Measurements from ENCODE around the gene DUSP19.
"Not testable (repeated sequence)": the region's sequence is repeated elsewhere in the genome, so short reads cannot be mapped to it uniquely, and the experiment has no call there.

DUSP19 gene, protein sequence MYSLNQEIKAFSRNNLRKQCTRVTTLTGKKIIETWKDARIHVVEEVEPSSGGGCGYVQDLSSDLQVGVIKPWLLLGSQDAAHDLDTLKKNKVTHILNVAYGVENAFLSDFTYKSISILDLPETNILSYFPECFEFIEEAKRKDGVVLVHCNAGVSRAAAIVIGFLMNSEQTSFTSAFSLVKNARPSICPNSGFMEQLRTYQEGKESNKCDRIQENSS

DNA sequence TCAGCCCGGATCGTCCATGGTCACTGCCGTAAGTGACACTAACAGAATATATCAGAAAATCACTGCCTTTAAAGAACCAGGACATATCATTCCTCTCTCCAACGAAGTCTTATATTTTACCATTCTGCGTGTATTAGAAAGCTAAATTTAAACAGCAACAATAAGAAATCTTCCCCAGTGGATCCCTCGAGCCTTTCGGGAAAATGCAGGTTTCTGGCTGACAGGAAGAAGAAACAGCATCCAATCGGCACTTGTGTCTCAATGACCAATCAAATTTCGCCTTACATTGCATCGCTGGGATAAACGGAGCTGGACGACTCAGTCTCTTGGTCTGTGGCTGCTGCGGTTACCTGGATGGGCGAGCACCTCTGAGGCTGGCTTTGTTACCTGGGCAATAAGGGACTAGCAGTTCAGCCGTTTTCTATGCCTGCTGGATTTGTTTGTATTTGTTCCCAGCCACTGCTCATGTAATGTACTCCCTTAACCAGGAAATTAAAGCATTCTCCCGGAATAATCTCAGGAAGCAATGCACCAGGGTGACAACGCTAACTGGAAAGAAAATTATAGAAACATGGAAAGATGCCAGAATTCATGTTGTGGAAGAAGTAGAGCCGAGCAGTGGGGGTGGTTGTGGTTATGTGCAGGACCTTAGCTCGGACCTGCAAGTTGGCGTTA lies at the start of gene DUSP19:
Gene DUSP19 (plus strand): TSS at position 284 of the 675 bp plus-strand sequence. CDS start 187 bp downstream, at position 471.
- peak within 1 kb of the TSS; percentile 90 to 96 for H3K4me3 Mint-ChIP-seq
- no peaks in the 10 kb centered on the region for H3K4me1 Mint-ChIP-seq
- peak; percentile 79 to 84 for DNase-seq
- ATAC-seq = peak; percentile 91
- peak within 1 kb of the TSS; percentile 72 to 83 for H3K27ac Mint-ChIP-seq
- H3K27me3 Mint-ChIP-seq = no peaks in the 10 kb centered on the region
- H3K9me3 Mint-ChIP-seq = no peaks in the 10 kb centered on the region

DNA sequence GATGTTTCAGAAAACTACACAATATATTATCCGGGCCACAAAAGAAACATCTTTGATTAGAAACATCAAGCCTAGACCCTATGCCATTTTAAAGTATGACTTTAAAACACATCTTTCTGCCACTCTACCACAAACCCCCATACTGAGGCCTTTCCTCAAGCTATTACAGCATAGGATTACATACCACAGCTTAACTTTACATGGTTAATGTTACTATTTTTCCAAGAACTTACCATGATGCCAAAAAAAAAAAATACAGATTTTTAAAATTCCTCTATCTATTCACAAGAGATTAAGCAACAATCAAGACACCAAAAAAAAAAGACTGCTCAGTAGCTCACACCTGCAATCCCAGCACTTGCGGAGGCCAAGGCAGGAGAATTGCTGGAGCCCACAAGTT lies 49.3 kb upstream of the DUSP19 start:
- ATAC-seq = no peak
- H3K27me3 Mint-ChIP-seq = peaks cover 65% of the 10 kb centered on the region
- no peak overlapping the region for H3K27ac Mint-ChIP-seq
- DNase-seq = no peak
- H3K4me1 Mint-ChIP-seq = no peaks in the 10 kb centered on the region
- no peak overlapping the region for H3K4me3 Mint-ChIP-seq
- no peaks in the 10 kb centered on the region for H3K9me3 Mint-ChIP-seq

DNA sequence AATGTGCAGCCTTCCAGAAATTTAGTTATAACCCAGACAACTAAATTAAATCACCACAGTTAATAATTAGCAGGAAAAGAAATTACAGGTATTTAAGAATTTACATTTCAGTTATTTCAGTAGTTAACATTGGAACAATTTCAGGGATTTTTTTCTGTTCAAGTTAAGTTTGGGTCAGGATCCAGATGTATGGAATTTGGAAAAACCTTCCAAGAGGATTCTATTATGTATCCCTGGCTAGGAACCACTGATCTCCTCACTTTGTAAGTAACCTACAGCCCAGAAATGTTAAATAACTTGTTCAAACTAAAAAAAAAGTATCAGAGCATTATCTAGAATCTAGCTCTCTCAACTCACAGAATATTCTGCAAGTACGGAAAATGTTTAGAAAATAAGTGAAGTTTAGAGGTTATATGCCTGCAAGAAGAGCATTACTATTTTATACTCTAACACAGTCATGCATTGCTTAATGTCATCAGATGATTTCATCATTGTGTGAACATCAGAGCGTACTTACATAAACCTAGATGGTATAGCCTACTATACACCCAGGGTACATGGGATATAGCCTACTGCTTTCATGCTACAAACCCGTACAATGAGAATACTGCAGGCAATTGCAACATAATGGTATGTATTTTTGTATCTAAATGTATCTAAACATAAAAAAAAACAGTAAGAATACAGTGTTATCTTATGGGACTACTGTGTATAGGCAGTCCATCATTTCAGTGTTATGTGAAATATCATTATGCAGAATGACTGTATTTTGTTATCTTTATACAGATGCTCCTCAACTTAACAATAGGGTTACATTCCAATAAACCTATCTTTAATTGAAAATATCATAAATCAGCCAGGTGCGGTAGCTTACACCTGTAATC lies 46.4 kb upstream of the DUSP19 start:
- DNase-seq = no peak
- H3K27me3 Mint-ChIP-seq = peaks cover 75% of the 10 kb centered on the region

DNA sequence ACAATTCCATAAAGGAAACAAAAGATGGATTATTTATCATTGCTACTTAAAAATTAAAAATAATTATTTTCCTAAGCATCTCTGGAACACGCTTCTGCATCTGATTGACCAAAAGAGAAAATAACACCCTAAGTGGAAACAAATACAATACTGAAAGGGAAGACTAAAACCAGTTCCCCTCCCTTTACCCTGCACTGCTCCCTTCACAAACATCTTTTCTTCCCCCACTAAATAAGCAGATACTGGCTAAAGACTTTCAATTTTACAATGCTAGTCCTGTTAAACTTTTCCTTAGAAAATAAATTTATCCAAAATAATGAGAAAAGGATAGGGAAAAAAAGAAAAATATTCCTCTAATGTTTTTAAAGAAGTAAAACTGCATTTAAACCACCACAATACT lies 44.6 kb upstream of the DUSP19 start:
- DNase-seq = no peak
- no peaks in the 10 kb centered on the region for H3K9me3 Mint-ChIP-seq
- H3K27me3 Mint-ChIP-seq = peaks cover 84% of the 10 kb centered on the region
- H3K27ac Mint-ChIP-seq = no peak overlapping the region
- H3K4me3 Mint-ChIP-seq = no peak overlapping the region
- ATAC-seq = no peak
- H3K4me1 Mint-ChIP-seq = peaks cover 21% of the 10 kb centered on the region

More for the DNA sequence above, 46.4 kb upstream of the DUSP19 start:
- no peaks in the 10 kb centered on the region for H3K9me3 Mint-ChIP-seq
- peaks cover 13% of the 10 kb centered on the region for H3K4me1 Mint-ChIP-seq
- no peak overlapping the region for H3K27ac Mint-ChIP-seq
- no peak overlapping the region for H3K4me3 Mint-ChIP-seq
- ATAC-seq = no peak

DNA sequence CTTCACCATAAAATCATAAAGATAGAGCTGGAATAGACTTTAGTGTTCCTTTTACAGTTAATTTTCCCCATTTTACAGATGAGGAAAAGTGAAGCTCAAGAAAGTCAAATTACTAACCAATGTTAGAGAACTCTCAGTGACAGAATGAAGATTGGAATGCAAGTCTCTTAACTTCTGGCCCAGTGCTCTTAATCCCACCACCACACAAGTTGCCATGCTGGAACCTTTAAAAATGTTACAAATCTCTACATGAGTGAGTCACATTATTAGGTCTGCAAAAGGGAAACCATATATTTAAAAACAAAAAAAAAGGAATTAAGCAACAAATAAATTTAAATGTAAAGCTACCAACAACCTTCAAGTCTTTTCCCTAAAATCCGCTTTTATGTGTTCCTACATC lies 43.7 kb upstream of the DUSP19 start:
- no peak for DNase-seq
- no peak overlapping the region for H3K27ac Mint-ChIP-seq
- H3K4me1 Mint-ChIP-seq = peaks cover 23% of the 10 kb centered on the region
- H3K4me3 Mint-ChIP-seq = no peak overlapping the region
- no peaks in the 10 kb centered on the region for H3K9me3 Mint-ChIP-seq
- H3K27me3 Mint-ChIP-seq = peaks cover 84% of the 10 kb centered on the region
- ATAC-seq = no peak

DNA sequence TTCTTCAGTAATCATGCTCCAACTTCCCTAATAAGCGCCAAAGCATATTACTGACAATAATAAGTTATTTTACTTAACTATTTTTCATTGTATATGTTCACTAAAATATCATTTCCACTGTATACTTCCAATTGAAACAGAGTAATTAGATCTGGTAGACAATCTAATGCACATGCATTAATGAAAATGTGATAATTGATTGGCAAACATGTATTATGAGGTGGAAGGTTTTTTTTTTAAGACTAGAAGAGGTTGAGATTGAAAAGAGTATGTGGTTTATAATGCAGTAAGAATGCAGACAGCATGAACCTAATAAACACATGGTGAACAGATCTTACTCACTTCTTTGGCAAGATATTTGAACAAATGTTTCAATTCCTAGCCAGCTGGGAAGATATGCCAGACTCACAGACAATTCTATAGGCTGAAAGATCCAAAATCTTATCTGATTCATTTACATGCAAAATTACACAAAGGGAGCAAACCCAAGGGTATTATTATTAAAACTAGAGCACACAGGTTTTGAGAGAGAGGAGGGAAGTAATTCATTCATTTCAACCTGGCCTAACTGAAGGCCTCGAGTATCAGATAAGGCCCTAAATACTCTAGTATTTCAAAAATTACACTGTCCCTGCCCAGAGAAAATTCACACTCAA lies 43.1 kb upstream of the DUSP19 start:
- no peak overlapping the region for H3K27ac Mint-ChIP-seq
- DNase-seq (no peak), ATAC-seq (no peak)
- no peak overlapping the region for H3K4me3 Mint-ChIP-seq
- peaks cover 84% of the 10 kb centered on the region for H3K27me3 Mint-ChIP-seq
- no peaks in the 10 kb centered on the region for H3K9me3 Mint-ChIP-seq
- H3K4me1 Mint-ChIP-seq = peaks cover 23% of the 10 kb centered on the region

DNA sequence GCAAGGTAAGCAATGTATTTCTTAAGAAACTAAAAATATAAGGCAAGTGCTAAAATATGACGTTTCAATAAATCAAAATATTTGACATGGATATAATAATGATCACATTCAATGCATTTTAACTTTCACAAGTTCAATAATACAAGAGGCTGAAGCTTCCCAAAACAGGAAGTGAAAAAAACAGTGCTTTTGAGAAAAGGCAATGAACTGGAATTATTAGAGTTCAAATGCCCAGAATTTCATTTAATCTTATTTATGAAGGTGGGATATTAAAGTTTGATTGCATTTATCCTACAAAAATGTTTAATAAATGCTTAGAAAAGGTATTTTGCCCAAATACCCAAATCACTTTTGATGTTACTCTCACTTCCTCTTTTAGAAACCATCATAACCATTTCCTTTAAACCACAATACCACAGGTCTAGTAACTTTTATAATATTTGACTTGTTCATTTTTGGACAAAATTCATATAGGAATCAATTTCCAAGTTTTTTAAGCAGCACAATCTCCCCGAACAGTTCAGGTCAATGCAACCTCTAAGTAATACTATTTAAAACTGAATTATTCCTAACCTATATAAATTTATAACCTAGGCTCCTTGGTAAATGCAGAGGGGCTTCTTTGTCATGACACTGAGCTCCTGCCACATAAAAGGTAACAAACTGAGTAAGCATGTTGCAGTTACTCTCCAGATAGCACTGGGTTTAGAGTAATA lies 42.4 kb upstream of the DUSP19 start:
- peaks cover 23% of the 10 kb centered on the region for H3K4me1 Mint-ChIP-seq
- H3K27me3 Mint-ChIP-seq = peaks cover 84% of the 10 kb centered on the region
- H3K4me3 Mint-ChIP-seq = no peak overlapping the region
- no peak overlapping the region for H3K27ac Mint-ChIP-seq
- no peak for DNase-seq
- ATAC-seq = no peak
- H3K9me3 Mint-ChIP-seq = no peaks in the 10 kb centered on the region

DNA sequence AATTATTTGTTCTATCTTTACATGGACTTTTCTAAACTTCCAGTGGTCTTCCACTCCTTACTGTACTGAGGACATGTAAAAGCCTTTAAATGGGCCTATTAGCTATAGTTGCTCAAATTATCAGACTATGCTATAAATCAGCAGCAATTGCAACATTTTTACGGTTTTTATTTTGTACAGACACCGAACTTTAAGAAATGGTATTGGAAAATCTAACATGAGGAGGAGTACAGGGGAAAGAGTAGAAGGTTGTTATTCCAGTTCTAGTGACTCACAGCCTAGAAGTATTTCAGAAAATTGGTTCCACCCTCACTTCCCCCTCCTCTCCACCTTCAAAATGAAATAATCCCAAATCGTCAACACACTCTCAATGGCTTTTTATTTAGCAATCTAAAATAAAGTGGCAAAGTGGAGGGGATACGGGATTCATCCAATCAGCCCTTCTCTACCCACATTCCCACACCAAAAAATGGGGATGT lies 41.4 kb upstream of the DUSP19 start:
- H3K27me3 Mint-ChIP-seq = peaks cover 79% of the 10 kb centered on the region
- H3K4me3 Mint-ChIP-seq = peak overlapping the region in 1 of 2 donors; percentile 48
- ATAC-seq (no peak), DNase-seq (no peak)
- H3K9me3 Mint-ChIP-seq = no peaks in the 10 kb centered on the region
- peaks cover 23% of the 10 kb centered on the region for H3K4me1 Mint-ChIP-seq
- H3K27ac Mint-ChIP-seq = no peak overlapping the region

DNA sequence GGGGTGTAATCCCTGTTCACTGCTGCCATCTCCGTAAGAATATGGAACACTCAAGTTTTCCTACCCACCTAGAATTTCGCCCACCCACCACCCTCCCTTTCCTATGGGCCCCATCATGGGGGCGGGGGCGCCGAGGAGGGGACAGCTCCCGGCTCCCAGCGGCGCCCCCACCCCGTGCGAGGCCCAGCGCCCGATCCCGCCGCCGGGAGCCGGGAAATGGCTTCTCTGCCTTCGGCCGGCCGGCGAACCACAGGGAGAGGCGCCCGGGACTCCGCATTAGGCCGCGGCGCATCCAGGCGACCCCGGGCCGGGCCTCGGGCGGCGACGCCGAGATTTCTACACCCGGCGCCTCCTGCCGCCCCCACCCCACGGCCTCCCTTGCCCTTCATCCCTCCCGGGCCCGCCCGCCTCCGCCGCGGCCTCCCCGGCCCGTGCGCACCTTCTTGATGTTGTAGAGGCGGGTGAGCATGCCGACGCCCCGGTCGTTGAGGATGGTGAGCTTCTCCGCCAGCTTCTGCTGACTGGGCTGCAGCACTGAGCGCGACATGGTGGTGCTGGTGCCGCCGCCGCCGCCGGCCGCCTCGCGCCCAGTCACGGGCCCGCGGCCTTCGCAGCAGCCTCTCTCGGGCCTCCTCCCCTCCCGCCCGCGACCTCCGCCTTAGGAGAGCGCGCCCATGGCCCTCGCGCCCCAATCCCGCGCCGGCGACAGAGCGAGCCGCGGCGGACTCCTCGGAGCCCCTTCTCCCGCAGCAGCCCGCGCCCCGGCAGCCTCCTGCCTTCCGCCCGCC lies 40.8 kb upstream of the DUSP19 start:
- Mint-ChIP-seq H3K27me3 (peaks cover 72% of the 10 kb centered on the region), H3K27ac (no peak overlapping the region), H3K9me3 (no peaks in the 10 kb centered on the region), H3K4me3 (peak overlapping the region; percentile 85 to 88), H3K4me1 (peaks cover 23% of the 10 kb centered on the region)
- DNase-seq = no peak
- ATAC-seq = peak; percentile 70

DNA sequence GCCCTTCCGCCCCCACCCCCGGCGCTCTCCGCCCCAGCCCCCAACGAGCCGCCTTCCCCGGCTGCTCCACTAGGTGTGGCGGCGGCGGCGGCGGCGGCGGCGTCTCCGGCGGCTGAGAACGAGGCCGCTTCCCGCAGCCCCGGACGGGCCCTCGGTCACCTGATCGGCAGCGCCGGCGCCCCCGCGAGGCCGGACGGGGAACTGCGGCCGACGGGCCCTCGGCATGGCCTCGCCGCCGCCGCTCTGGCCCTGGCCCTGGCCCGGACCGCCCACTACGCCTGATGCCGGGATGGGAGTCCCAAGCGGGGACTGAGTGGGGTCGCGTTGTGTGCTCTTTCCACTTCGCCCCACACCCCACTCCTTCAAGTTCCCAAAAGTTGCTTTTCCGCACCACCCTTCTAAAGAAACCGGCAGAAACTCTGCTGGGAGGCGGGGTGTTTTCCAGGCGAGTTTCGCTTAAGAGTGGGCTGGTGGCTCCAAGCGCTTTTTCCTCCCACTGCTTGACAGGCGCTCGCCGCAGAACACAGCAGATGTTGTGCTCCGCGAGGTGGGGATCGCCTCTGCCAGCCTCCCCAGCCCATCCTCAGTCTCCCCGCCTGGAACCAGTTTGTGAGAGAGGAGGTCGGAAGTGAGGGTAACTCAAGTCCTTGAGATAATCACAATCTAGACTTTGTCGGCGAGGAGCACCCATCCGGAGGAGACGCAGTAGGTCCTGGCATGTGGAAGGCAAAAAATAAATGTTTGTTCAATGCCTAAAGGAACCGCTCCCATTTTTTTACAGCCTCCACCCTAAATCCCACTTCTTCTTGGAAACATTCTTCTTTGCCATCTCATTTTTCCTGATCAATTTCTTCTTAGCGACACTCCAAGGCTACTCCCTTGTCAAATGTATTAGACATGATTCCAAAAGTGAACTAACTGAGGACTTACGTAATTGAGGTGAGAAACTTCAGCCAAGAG lies 39.9 kb upstream of the DUSP19 start, which contains the start of gene NCKAP1:
Gene NCKAP1 (minus strand): TSS at position 117 of the 960 bp plus-strand sequence. CDS start 358 bp downstream, outside the sequence.
- Mint-ChIP-seq H3K4me3 (peak within 1 kb of the TSS; percentile 85 to 88), H3K9me3 (no peaks in the 10 kb centered on the region), H3K4me1 (peaks cover 23% of the 10 kb centered on the region), H3K27me3 (peaks cover 64% of the 10 kb centered on the region), H3K27ac (peak within 1 kb of the TSS in 1 of 2 donors; percentile 80)
- DNase-seq = peak; percentile 83 to 87
- peak; percentile 89 for ATAC-seq

DNA sequence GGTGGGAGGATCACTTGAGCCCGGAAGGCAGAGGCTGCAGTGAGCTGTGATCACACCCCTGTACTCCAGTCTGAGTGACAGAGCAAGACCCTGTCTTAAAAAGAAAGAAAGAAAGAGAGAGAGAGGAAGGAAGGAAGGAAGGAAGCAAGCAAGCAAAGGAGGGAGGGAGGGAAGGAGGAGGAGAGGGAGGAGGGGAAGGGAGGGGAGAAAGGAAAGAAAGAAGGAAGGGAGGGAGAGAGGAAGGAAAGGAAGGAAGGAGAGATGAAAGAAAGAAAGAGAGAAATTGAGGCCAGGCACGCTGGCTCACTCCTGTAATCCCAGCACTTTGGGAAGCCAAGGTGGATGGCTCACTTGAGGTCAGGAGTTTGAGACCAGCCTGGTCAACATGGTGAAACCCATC lies 37.9 kb upstream of the DUSP19 start:
- H3K27ac Mint-ChIP-seq = no peak overlapping the region
- H3K4me3 Mint-ChIP-seq = no peak overlapping the region
- ATAC-seq (no peak), DNase-seq (no peak)
- peaks cover 48% of the 10 kb centered on the region for H3K27me3 Mint-ChIP-seq
- peaks cover 4 to 14% of the 10 kb centered on the region in 2 donors for H3K9me3 Mint-ChIP-seq
- H3K4me1 Mint-ChIP-seq = peaks cover 23% of the 10 kb centered on the region

DNA sequence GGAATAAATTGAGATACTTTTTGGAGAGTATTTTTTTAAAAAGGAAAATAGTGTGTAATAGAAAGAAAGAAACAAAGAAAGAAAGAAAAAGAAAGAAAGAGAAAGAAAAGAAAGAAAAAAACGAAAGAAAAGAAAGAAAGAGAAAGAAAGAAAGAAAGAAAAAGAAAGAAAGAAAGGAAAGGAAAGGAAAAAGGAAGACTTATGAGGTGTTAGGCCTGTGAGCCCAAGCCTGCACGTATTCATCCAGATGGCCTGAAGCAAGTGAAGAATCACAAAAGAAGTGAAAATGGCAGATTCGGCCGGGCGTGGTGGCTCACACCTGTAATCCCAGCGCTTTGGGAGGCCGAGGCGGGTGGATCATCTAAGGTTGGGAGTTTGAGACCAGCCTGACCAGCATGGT lies 35.0 kb upstream of the DUSP19 start:
- peaks cover 30% of the 10 kb centered on the region for H3K27me3 Mint-ChIP-seq
- H3K4me1 Mint-ChIP-seq = not testable (repeated sequence)

DNA sequence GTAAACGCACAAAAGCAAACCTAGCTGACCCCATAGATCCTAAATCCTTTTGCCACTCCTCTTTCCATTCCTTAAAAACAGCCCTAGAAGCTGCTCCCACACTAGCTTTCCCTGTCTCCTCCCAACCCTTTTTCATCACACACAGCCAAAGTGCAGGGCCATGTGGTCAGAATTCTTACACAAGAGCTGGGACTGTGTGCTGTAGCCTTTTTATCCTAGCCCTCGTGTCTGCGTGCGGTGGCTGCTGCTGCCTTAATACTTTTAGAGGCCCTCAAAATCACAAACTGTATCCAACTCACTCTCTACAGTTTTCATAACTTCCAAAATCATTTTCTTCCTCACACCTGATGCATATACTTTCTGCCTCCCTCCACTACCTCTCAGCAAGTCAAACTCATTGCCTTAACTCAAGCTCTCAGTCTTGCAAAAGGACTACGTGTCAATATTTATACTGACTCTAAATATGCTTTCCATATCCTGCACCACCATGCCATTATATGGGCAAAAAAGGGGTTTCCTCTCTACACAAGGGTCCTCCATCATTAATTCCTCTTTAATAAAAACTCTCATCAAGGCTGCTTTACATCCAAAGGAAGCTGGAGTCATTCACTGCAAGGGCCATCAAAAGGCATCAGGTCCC lies 30.9 kb upstream of the DUSP19 start:
- H3K27me3 Mint-ChIP-seq, H3K27ac Mint-ChIP-seq, H3K4me3 Mint-ChIP-seq, ATAC-seq, H3K4me1 Mint-ChIP-seq, DNase-seq: not testable (repeated sequence)
- H3K9me3 Mint-ChIP-seq = peaks cover 4 to 14% of the 10 kb centered on the region in 2 donors

More for the DNA sequence above, 35.0 kb upstream of the DUSP19 start:
- ATAC-seq, H3K27ac Mint-ChIP-seq, DNase-seq, H3K4me3 Mint-ChIP-seq: not testable (repeated sequence)
- peaks cover 4 to 14% of the 10 kb centered on the region in 2 donors for H3K9me3 Mint-ChIP-seq
